SH-SY5Y (cell line): ENCODE data around the gene TAF1B.

ENCODE experiments used
- GATA2 ChIP-seq: IDR thresholded peaks from 2 replicates; pipeline ENCODE4 v1.6.1; 2011; ENCODE audit warnings: mild to moderate bottlenecking, low read depth, low read length
- GATA3 ChIP-seq: IDR thresholded peaks from 2 replicates; pipeline ENCODE4 v1.6.1; 2011; ENCODE audit warnings: low read depth, mild to moderate bottlenecking, low read length, moderate library complexity

- TF ChIP-seq GATA3 (no peak), GATA2 (no peak)
These were observed 106.1 kb downstream of the TAF1B start for GRCh38 chr2:9949239-9949991.
